ENCODE measurements around the gene PYGM.
A peak's percentile ranks its signal among the peaks of the same experiment; 100 is the strongest.

PYGM gene

DNA sequence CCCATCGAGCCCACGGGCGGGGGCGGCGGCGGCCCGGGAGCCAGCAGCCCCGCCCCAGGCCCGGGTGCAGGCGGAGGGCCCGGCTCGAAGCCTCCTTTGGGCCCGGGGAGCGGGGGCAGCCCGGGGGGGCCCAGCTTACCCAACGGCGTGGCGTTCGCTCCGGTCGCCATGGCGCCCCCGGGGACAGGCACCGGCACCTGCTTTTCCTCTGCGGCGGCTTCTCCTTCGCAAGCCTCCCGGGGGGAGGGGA is 18.4 kb upstream of the PYGM start:
- Histone ChIP-seq H3K36me3 (ENCODE audit: insufficient read depth, insufficient read length, low read length) (peaks cover 54% of the 10 kb centered on the region), H3K4me3 (ENCODE audit: insufficient read length, low read depth) (peak overlapping the region; percentile 66), H3K9ac (ENCODE audit: insufficient read length, low read depth) (peak overlapping the region; percentile 92), H3K9me3 (ENCODE audit: insufficient read depth, low read length) (no peaks in the 10 kb centered on the region), H3K4me1 (ENCODE audit: insufficient read depth, insufficient read length) (no peaks in the 10 kb centered on the region), H3K27me3 (ENCODE audit: insufficient read depth, insufficient read length) (no peaks in the 10 kb centered on the region)
- DNase-seq (ENCODE audit: low read depth, low spot score) = no peak
- TF ChIP-seq ZNF274 (IDR thresholded peaks at IDR 0.05; ENCODE audit: low read depth, low read length) = no peak
- TF ChIP-seq SUZ12 (IDR thresholded peaks at IDR 0.05; ENCODE audit: extremely low read depth, insufficient read depth, insufficient read length) = no peak
- TF ChIP-seq YY1 (IDR thresholded peaks at IDR 0.05; ENCODE audit: insufficient read depth, insufficient read length) = no peak

DNA sequence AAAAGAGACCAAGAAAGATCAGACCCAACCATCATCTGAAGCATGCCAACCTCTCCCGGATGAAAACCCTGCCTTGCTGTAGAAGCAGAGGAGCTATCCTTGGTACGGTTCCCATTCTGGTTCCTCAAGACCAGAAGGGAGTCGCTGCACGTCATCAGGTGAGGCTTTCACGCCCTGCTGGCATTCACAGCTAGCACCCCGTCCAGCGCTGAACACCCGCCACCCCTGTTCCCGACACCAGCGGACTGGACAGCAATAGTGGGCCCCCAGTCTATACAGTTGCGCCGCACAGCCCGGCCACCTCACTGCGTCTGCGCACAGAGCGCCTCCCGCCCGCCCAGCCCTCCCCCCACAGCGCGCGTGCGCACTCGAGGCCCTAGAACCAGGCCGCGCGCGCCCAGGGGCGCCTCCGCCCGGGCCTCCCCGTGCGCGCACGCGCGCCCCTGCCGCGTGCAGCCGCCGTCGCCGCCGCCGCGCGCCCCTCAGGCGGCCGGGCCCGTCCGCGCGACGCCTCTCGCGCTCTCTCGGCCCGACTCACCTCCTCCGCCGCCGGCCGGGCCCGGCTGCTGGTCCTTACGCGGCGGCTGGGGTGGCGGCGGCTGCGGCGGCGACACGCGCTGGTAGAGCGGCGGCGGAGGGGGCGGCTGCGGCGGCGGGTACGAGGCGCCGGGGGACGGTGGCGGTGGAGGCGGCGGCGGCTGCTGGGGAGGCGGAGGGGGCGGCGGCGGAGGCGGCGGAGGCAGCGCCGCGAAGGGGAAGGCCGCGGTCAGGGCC is 17.9 kb upstream of the PYGM start:
- Histone ChIP-seq H3K36me3 (ENCODE audit: insufficient read depth, insufficient read length, low read length) (peaks cover 59% of the 10 kb centered on the region), H3K4me3 (ENCODE audit: insufficient read length, low read depth) (peak overlapping the region; percentile 95), H3K27me3 (ENCODE audit: insufficient read depth, insufficient read length) (no peaks in the 10 kb centered on the region), H3K9me3 (ENCODE audit: insufficient read depth, low read length) (no peaks in the 10 kb centered on the region), H3K4me1 (ENCODE audit: insufficient read depth, insufficient read length) (no peaks in the 10 kb centered on the region), H3K9ac (ENCODE audit: insufficient read length, low read depth) (peak overlapping the region; percentile 92)
- TF ChIP-seq SUZ12 (IDR thresholded peaks at IDR 0.05; ENCODE audit: extremely low read depth, insufficient read depth, insufficient read length) = no peak
- peak; percentile 50 for DNase-seq (ENCODE audit: low read depth, low spot score)

- TF ChIP-seq SUZ12 (IDR thresholded peaks at IDR 0.05; ENCODE audit: extremely low read depth, insufficient read depth, insufficient read length) = no peak
- TF ChIP-seq YY1 (IDR thresholded peaks at IDR 0.05; ENCODE audit: insufficient read depth, insufficient read length) = no peak
- no peak for TF ChIP-seq ZNF274 (IDR thresholded peaks at IDR 0.05; ENCODE audit: low read depth, low read length)
- no peak for DNase-seq (ENCODE audit: low read depth, low spot score)
- Histone ChIP-seq H3K27me3 (ENCODE audit: insufficient read depth, insufficient read length) (no peaks in the 10 kb centered on the region), H3K36me3 (ENCODE audit: insufficient read depth, insufficient read length, low read length) (peaks cover 66% of the 10 kb centered on the region), H3K9ac (ENCODE audit: insufficient read length, low read depth) (peak overlapping the region; percentile 92), H3K4me1 (ENCODE audit: insufficient read depth, insufficient read length) (no peaks in the 10 kb centered on the region), H3K9me3 (ENCODE audit: insufficient read depth, low read length) (no peaks in the 10 kb centered on the region), H3K4me3 (ENCODE audit: insufficient read length, low read depth) (peak overlapping the region; percentile 95)
Measured at GRCh38 chr11:64776875-64777274, 17.1 kb upstream of the PYGM start.

- Histone ChIP-seq H3K9ac (ENCODE audit: insufficient read length, low read depth) (no peak overlapping the region), H3K27me3 (ENCODE audit: insufficient read depth, insufficient read length) (no peaks in the 10 kb centered on the region), H3K36me3 (ENCODE audit: insufficient read depth, insufficient read length, low read length) (peaks cover 69% of the 10 kb centered on the region), H3K4me3 (ENCODE audit: insufficient read length, low read depth) (peak overlapping the region; percentile 95), H3K4me1 (ENCODE audit: insufficient read depth, insufficient read length) (no peaks in the 10 kb centered on the region), H3K9me3 (ENCODE audit: insufficient read depth, low read length) (no peaks in the 10 kb centered on the region)
- no peak for DNase-seq (ENCODE audit: low read depth, low spot score)
- no peak for TF ChIP-seq ZNF274 (IDR thresholded peaks at IDR 0.05; ENCODE audit: low read depth, low read length)
- no peak for TF ChIP-seq SUZ12 (IDR thresholded peaks at IDR 0.05; ENCODE audit: extremely low read depth, insufficient read depth, insufficient read length)
- TF ChIP-seq YY1 (IDR thresholded peaks at IDR 0.05; ENCODE audit: insufficient read depth, insufficient read length) = no peak
Measured at GRCh38 chr11:64776425-64776824, 16.7 kb upstream of the PYGM start.

DNA sequence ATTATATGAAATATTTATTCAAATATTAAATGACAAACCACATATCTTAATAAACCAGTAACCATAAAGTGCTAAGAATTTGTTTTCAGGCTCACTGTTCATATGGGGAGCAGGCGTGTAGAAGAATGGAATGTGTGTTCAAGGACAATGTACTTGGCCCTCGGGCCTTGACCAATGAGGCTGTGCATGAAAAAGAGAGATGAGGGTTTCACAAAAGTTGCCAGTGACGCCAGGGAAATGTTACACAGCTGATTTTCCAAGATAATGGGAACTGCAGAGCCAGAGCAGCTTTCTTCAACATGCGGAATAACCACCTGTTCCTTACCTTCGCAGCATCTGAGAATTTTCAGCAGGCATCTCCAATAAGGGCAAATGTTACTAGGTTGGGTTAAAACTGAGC is 14.4 kb upstream of the PYGM start:
- no peaks in the 10 kb centered on the region for H3K4me1 ChIP-seq (ENCODE audit: insufficient read depth, insufficient read length)
- H3K36me3 ChIP-seq (ENCODE audit: insufficient read depth, insufficient read length, low read length) = peaks cover 84% of the 10 kb centered on the region

GRCh38 chr11:64772303-64773018 is 12.7 kb upstream of the PYGM start:
- Histone ChIP-seq H3K36me3 (ENCODE audit: insufficient read depth, insufficient read length, low read length) (peaks cover 99% of the 10 kb centered on the region), H3K4me3 (ENCODE audit: insufficient read length, low read depth) (no peak overlapping the region), H3K9me3 (ENCODE audit: insufficient read depth, low read length) (no peaks in the 10 kb centered on the region), H3K9ac (ENCODE audit: insufficient read length, low read depth) (no peak overlapping the region), H3K4me1 (ENCODE audit: insufficient read depth, insufficient read length) (peaks cover 2% of the 10 kb centered on the region), H3K27me3 (ENCODE audit: insufficient read depth, insufficient read length) (no peaks in the 10 kb centered on the region)
- TF ChIP-seq YY1 (IDR thresholded peaks at IDR 0.05; ENCODE audit: insufficient read depth, insufficient read length) (no peak), SUZ12 (IDR thresholded peaks at IDR 0.05; ENCODE audit: extremely low read depth, insufficient read depth, insufficient read length) (no peak), ZNF274 (IDR thresholded peaks at IDR 0.05; ENCODE audit: low read depth, low read length) (no peak)
- no peak for DNase-seq (ENCODE audit: low read depth, low spot score)

More for the DNA sequence above, 14.4 kb upstream of the PYGM start:
- Histone ChIP-seq H3K27me3 (ENCODE audit: insufficient read depth, insufficient read length) (no peaks in the 10 kb centered on the region), H3K4me3 (ENCODE audit: insufficient read length, low read depth) (no peak overlapping the region), H3K9ac (ENCODE audit: insufficient read length, low read depth) (no peak overlapping the region), H3K9me3 (ENCODE audit: insufficient read depth, low read length) (no peaks in the 10 kb centered on the region)
- DNase-seq (ENCODE audit: low read depth, low spot score) = no peak
- no peak for TF ChIP-seq ZNF274 (IDR thresholded peaks at IDR 0.05; ENCODE audit: low read depth, low read length)
- no peak for TF ChIP-seq YY1 (IDR thresholded peaks at IDR 0.05; ENCODE audit: insufficient read depth, insufficient read length)
- no peak for TF ChIP-seq SUZ12 (IDR thresholded peaks at IDR 0.05; ENCODE audit: extremely low read depth, insufficient read depth, insufficient read length)

- Histone ChIP-seq H3K9me3 (ENCODE audit: insufficient read depth, low read length) (no peaks in the 10 kb centered on the region), H3K27me3 (ENCODE audit: insufficient read depth, insufficient read length) (no peaks in the 10 kb centered on the region), H3K36me3 (ENCODE audit: insufficient read depth, insufficient read length, low read length) (peaks cover 99% of the 10 kb centered on the region), H3K4me1 (ENCODE audit: insufficient read depth, insufficient read length) (peaks cover 8% of the 10 kb centered on the region), H3K4me3 (ENCODE audit: insufficient read length, low read depth) (no peak overlapping the region), H3K9ac (ENCODE audit: insufficient read length, low read depth) (no peak overlapping the region)
- TF ChIP-seq SUZ12 (IDR thresholded peaks at IDR 0.05; ENCODE audit: extremely low read depth, insufficient read depth, insufficient read length) (no peak), ZNF274 (IDR thresholded peaks at IDR 0.05; ENCODE audit: low read depth, low read length) (no peak), YY1 (IDR thresholded peaks at IDR 0.05; ENCODE audit: insufficient read depth, insufficient read length) (no peak)
- no peak for DNase-seq (ENCODE audit: low read depth, low spot score)
Measured at GRCh38 chr11:64771861-64772260, 12.1 kb upstream of the PYGM start.
